B cell (primary cell): ENCODE results near the gene ZNF516. TPM values are rescaled to one million over a fixed set of nuclear protein-coding genes. Genes with fewer than 3 reads are reported as not detected.

Source experiments
- ATAC-seq: fragments of 200-7000 bp; cut with Tn5 transposase; one replicate; pipeline ENCODE4 v1.10.0; 2021; ENCODE audit warnings: low read depth, mild to moderate bottlenecking, moderate number of reproducible peaks, moderate library complexity
- CTCF ChIA-PET: fragments of 350-600 bp; sonication (Branson Sonifier 250); formaldehyde crosslinking; loops from one replicate; lab custom pipeline; 2021; ENCODE audit warnings: antibody characterized with exemption, inconsistent platforms; lab: Charles Lee
- POLR2A ChIA-PET: fragments of 350-600 bp; sonication (Branson Sonifier 250); formaldehyde crosslinking; loops from one replicate; lab custom pipeline; 2021; ENCODE audit warnings: antibody characterized with exemption; lab: Charles Lee
- DNase-seq: peaks from one replicate; pipeline ENCODE4 v3.0.0; 2013
- H2AFZ ChIP-seq: 2 replicates; pipeline ENCODE4 v1.6.1; 2012; ENCODE audit warnings: mild to moderate bottlenecking, low read depth, low read length; ENCODE audit not compliant: insufficient read depth, poor library complexity, severe bottlenecking
- H3K27ac ChIP-seq, 2 donors: 1 replicate in 1 of 2; 2 replicates in 1 of 2; pipeline ENCODE4 v1.5.1; 2012 to 2013; ENCODE audit warnings: low read length in 2 of 2, mild to moderate bottlenecking in 2 of 2, moderate library complexity in 1 of 2
- H3K27me3 ChIP-seq, 4 experiments: fragments of 200-600 bp in 1 of 4; sonication (generic) in 1 of 4; replicated peaks in 1 of 4; 1 replicate in 2 of 4; 2 replicates in 2 of 4; pipeline versions ENCODE4 v1.6.1 to v1.7.0; 2013 to 2016; ENCODE audit warnings: low read length in 3 of 4, mild to moderate bottlenecking in 2 of 4, mixed read lengths in 1 of 4, moderate library complexity in 1 of 4; ENCODE audit not compliant: insufficient read depth in 4 of 4, control insufficient read depth in 3 of 4; ENCODE audit errors: control extremely low read depth in 1 of 4
- H3K36me3 ChIP-seq, 2 experiments: replicated peaks in 1 of 2; 1 replicate in 1 of 2; 2 replicates in 1 of 2; pipeline versions ENCODE4 v1.6.1 to v1.7.1; 2013; ENCODE audit warnings: low read length in 1 of 2; ENCODE audit not compliant: insufficient read depth in 2 of 2, control insufficient read depth in 1 of 2; ENCODE audit errors: control extremely low read depth in 1 of 2, extremely low read depth in 1 of 2
- H3K4me1 ChIP-seq, 2 donors: fragments of 200-600 bp in 1 of 2; sonication (generic) in 1 of 2; 1 replicate in 1 of 2; 2 replicates in 1 of 2; pipeline versions ENCODE4 v1.5.1 to v1.6.1; 2013 to 2017; ENCODE audit warnings: low read length in 2 of 2; ENCODE audit not compliant: control insufficient read depth in 2 of 2, insufficient read depth in 2 of 2
- H3K4me2 ChIP-seq: replicated peaks from 2 replicates; pipeline ENCODE3; 2012; ENCODE audit warnings: mild to moderate bottlenecking, low read depth, low read length; ENCODE audit not compliant: poor library complexity, severe bottlenecking
- H3K4me3 ChIP-seq, 5 experiments: fragments of 200-600 bp in 1 of 5; sonication (generic) in 1 of 5; 1 replicate in 3 of 5; 2 replicates in 2 of 5; pipeline versions ENCODE4 v1.5.1 to v1.7.0; 2011 to 2016; ENCODE audit warnings: low read length in 4 of 5, mild to moderate bottlenecking in 4 of 5, low read depth in 2 of 5, control low read depth in 1 of 5, moderate library complexity in 1 of 5; ENCODE audit not compliant: insufficient read depth in 1 of 5; ENCODE audit errors: control extremely low read depth in 1 of 5, extremely low read depth in 1 of 5
- H3K79me2 ChIP-seq: fragments of 200-600 bp; sonication (generic); one replicate; pipeline ENCODE4 v1.6.0; 2016; ENCODE audit warnings: low read length; ENCODE audit not compliant: control insufficient read depth, insufficient read depth
- H3K9ac ChIP-seq: fragments of 200-600 bp; sonication (generic); 2 replicates; pipeline ENCODE4 v1.6.1; 2017; ENCODE audit warnings: mild to moderate bottlenecking, low read length, moderate library complexity
- H3K9me3 ChIP-seq, 3 donors: one replicate each; pipeline versions ENCODE4 v1.6.1 to v1.7.1; 2013; ENCODE audit warnings: low read length in 2 of 3; ENCODE audit not compliant: control insufficient read depth in 2 of 3, insufficient read depth in 1 of 3; ENCODE audit errors: control extremely low read depth in 1 of 3
- H4K20me1 ChIP-seq: 2 replicates; pipeline ENCODE4 v1.6.0; 2012; ENCODE audit warnings: mild to moderate bottlenecking, low read length; ENCODE audit not compliant: insufficient read depth, control insufficient read depth, poor library complexity, severe bottlenecking
- H3K27ac Mint-ChIP-seq: one replicate; pipeline ENCODE4 v1.8.0; 2021; ENCODE audit warnings: mixed read lengths
- H3K27me3 Mint-ChIP-seq: one replicate; pipeline ENCODE4 v1.8.0; 2021; ENCODE audit warnings: mixed read lengths
- H3K4me1 Mint-ChIP-seq: one replicate; pipeline ENCODE4 v1.8.0; 2021; ENCODE audit warnings: mixed read lengths
- H3K4me3 Mint-ChIP-seq: one replicate; pipeline ENCODE4 v1.8.0; 2021; ENCODE audit warnings: mixed read lengths
- H3K9me3 Mint-ChIP-seq: one replicate; pipeline ENCODE4 v1.8.0; 2022; ENCODE audit warnings: mixed read lengths; ENCODE audit not compliant: insufficient read depth
- EZH2 ChIP-seq: IDR thresholded peaks from 2 replicates; pipeline ENCODE4 v1.6.1; 2012; ENCODE audit warnings: borderline replicate concordance, low read depth, mild to moderate bottlenecking, moderate library complexity, low read length; ENCODE audit not compliant: insufficient read depth, poor library complexity, severe bottlenecking
- WGBS: methylation state at CpG from one replicate; pipeline ENCODE4 v1.1.5; 2013; ENCODE audit warnings: missing lambda C conversion rate; ENCODE audit not compliant: insufficient coverage; 5-methylcytosine and 5-hydroxymethylcytosine counted together
- intact Hi-C: fragments of 100-400 bp; cut with micrococcal nuclease; formaldehyde crosslinking; loops from one replicate; pipeline ENCODE4 v1.10.0; 2022
- polyA plus RNA-seq: library from polyadenylated mRNA; depleted of rRNA; stranded (reverse); fragments of >200 nt; gene quantifications from 2 replicates; pipeline ENCODE4 v1.2.3, GENCODE V29; 2012
- total RNA-seq, 2 donors: library from RNA; stranded (reverse); fragments of 120-200 nt in 1 of 2; gene quantifications; 1 replicate in 1 of 2; 2 replicates in 1 of 2; pipeline versions ENCODE4 v1.2.3 to v1.2.4, GENCODE V29; 2013 to 2022
- TF ChIP-seq, protein P1 (sequence below): fragments of 200-600 bp; IDR thresholded peaks from one replicate; pipeline ENCODE4 v1.8.0; 2022; ENCODE audit warnings: antibody characterized with exemption, mild to moderate bottlenecking

Gene ZNF516
- total and polyA plus RNA-seq, 2 donors (not counting 1 experiment from before 2014, with no cell fraction given) = 6.7 to 27.1 TPM

DNA sequence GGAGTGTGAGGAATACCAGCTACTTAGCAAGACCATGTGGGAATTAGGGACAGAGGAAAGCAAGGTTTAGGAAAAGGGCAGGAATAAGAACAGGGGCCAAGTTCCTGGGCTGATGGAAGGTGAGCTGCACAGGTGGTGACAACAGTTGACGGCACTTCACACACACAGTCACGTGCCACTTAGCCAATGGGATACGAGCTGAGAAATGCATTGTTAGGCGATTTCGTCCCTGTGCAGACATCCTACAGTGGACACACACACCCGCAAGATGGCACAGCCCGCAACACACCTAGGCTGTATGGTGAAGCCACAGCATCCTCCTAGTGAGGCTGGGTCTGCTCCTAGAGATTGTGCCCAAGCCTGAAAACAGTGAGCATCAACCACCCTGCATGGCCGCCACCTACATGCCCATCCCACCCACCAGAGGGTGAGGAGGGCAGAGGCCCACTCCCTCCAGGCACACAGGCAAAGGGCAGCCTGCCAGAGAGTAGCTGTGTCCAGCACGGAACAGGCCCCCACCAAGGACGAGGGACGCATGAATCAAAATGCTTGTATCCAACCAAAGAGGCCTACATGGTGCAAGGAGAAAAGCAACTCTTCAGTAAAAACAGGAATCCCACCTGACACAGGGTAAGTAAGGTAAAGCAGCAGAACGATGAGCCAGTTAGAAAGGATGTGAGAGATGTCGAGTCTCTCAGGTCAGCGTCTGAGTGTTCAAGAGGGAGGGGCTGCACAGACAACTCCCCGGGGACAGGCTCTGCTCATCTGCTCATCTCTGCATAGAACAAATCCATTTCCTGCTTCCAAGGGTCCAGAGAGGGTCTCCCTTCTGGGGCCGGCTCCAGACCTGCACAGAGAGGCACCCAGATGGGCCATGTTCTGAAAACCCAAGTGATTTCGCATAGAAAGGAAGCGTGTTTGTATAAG, 51.3 kb downstream of the ZNF516 start:
- Histone ChIP-seq H3K4me2 (no peak overlapping the region), H3K9ac (no peak overlapping the region), H3K4me3 (no peak overlapping the region), H3K9me3 (peaks cover 0 to 4% (median 0%) of the 10 kb centered on the region in 3 donors), H3K36me3 (peaks cover 0 to 17% of the 10 kb centered on the region in 2 experiments), H3K79me2 (peaks cover 55% of the 10 kb centered on the region), H2AFZ (no peak overlapping the region), H3K4me1 (peaks cover 6 to 7% of the 10 kb centered on the region in 2 donors), H4K20me1 (peaks cover 43% of the 10 kb centered on the region), H3K27ac (no peak overlapping the region), H3K27me3 (no peaks in the 10 kb centered on the region)
- no peak for ATAC-seq
- TF ChIP-seq EZH2 = no peak
- TF ChIP-seq, protein P1, sequence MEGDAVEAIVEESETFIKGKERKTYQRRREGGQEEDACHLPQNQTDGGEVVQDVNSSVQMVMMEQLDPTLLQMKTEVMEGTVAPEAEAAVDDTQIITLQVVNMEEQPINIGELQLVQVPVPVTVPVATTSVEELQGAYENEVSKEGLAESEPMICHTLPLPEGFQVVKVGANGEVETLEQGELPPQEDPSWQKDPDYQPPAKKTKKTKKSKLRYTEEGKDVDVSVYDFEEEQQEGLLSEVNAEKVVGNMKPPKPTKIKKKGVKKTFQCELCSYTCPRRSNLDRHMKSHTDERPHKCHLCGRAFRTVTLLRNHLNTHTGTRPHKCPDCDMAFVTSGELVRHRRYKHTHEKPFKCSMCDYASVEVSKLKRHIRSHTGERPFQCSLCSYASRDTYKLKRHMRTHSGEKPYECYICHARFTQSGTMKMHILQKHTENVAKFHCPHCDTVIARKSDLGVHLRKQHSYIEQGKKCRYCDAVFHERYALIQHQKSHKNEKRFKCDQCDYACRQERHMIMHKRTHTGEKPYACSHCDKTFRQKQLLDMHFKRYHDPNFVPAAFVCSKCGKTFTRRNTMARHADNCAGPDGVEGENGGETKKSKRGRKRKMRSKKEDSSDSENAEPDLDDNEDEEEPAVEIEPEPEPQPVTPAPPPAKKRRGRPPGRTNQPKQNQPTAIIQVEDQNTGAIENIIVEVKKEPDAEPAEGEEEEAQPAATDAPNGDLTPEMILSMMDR = no peak
- Mint-ChIP-seq H3K4me1 (peaks cover 8% of the 10 kb centered on the region), H3K27me3 (no peaks in the 10 kb centered on the region), H3K4me3 (no peak overlapping the region), H3K9me3 (no peaks in the 10 kb centered on the region), H3K27ac (no peak overlapping the region)
- intact Hi-C loops = no loop called here
- POLR2A ChIA-PET = no interaction called here
- 94% methylated on average over 16 of the region's 18 CpGs for WGBS
- DNase-seq = no peak
- CTCF ChIA-PET = no interaction called here
